Adrenal gland (tissue), 12 donors: Measurements from ENCODE around the gene PIEZO2. TPM values are rescaled to one million over a fixed set of nuclear protein-coding genes. Genes with fewer than 3 reads are reported as not detected.

Source experiments
- DNase-seq, 7 donors: peaks; one replicate each; pipeline ENCODE4 v3.0.0-alpha.2; 2019 to 2020
- H3K27ac ChIP-seq, 5 donors: fragments of 200-600 bp; sonication (generic) in 4 of 5; 1 replicate in 3 of 5; 2 replicates in 2 of 5; pipeline versions ENCODE4 v1.5.1 to v1.8.0; 2016 to 2020; ENCODE audit warnings: mild to moderate bottlenecking in 1 of 5
- H3K27me3 ChIP-seq: fragments of 200-600 bp; 2 replicates; pipeline ENCODE4 v1.8.0; 2021
- H3K36me3 ChIP-seq, 2 donors: fragments of 200-600 bp; replicated peaks in 1 of 2; 1 replicate in 1 of 2; 2 replicates in 1 of 2; pipeline versions ENCODE4 v1.5.1 to v1.8.0; 2018 to 2022
- H3K4me1 ChIP-seq, 2 donors: fragments of 200-600 bp; replicated peaks in 1 of 2; 1 replicate in 1 of 2; 2 replicates in 1 of 2; pipeline versions ENCODE4 v1.5.1 to v1.8.0; 2018 to 2021
- H3K4me3 ChIP-seq, 4 donors: fragments of 200-600 bp; sonication (generic) in 3 of 4; one replicate each; pipeline ENCODE4 v1.5.1; 2016 to 2018
- H3K9me3 ChIP-seq, 3 donors: fragments of 200-600 bp; sonication (generic) in 1 of 3; replicated peaks in 1 of 3; 1 replicate in 2 of 3; 2 replicates in 1 of 3; pipeline versions ENCODE4 v1.5.1 to v1.8.0; 2016 to 2021
- CTCF ChIP-seq, 6 experiments: fragments of 450-650 bp in 4 of 6; fragments of 200-600 bp in 2 of 6; sonication (generic) in 1 of 6; IDR thresholded peaks; 1 replicate in 5 of 6; 2 replicates in 1 of 6; pipeline versions ENCODE4 v1.5.1 to v1.8.0; 2016 to 2021; ENCODE audit warnings: antibody characterized with exemption in 6 of 6, mild to moderate bottlenecking in 2 of 6, moderate library complexity in 1 of 6
- POLR2A ChIP-seq, 2 donors: fragments of 450-650 bp; IDR thresholded peaks; one replicate each; pipeline ENCODE4 v1.6.1; 2017; ENCODE audit warnings: antibody characterized with exemption in 2 of 2, mild to moderate bottlenecking in 2 of 2, moderate library complexity in 1 of 2
- WGBS, 4 donors: extraction: QIAGEN DNeasy Blood & Tissue Kit in 2 of 4; methylation state at CpG; one replicate each; pipeline versions ENCODE4 v1.1.5 to v1.1.7; 2013 to 2017; 5-methylcytosine and 5-hydroxymethylcytosine counted together
- intact Hi-C, 2 donors: fragments of 100-400 bp; cut with DNase I; formaldehyde crosslinking; loops; one replicate each; pipeline versions ENCODE4 v1.14.1 to v1.15.0; 2022 to 2023
- polyA plus RNA-seq, 3 donors: library from polyadenylated mRNA; stranded (reverse); fragments of 200-250 nt in 2 of 3; fragments of 350-450 nt in 1 of 3; fragmentation: Illumina TruSeq in 1 of 3; extraction: RNeasy Lipid Tissue Mini Kit (QIAGEN cat#74804) in 1 of 3; gene quantifications; one replicate each; pipeline ENCODE4 v1.2.3, GENCODE V29; 2013 to 2014
- total RNA-seq, 9 donors: library from RNA; depleted of rRNA in 4 of 9; stranded (reverse); fragments of >200 nt in 4 of 9; fragments of 120-200 nt in 1 of 9; fragmentation: NEBNext Ultra II Directional in 1 of 9; extraction: Animal tissue kit (Norgen Biotek cat#: 25700) in 1 of 9; gene quantifications; one replicate each; pipeline versions ENCODE4 v1.1.0 to v1.2.4, GENCODE V29; 2013 to 2023
- donor health status: healthy with polysubstance abuse.
- donor health status: Bipolar disorder and iron deficiency.
- donor health status: DM: yes; HTN: yes; CAD: no.
- donor health status: DM: no; HTN: no; CAD: no.
- donor health status: DM: no; HTN: no; CAD: no.
- donor health status: DM: yes; HTN: yes; CAD: no.

The PIEZO2 gene
- total and polyA plus RNA-seq, 12 donors: 0.88 to 18.0 (median 2.6) TPM

- no peak for TF ChIP-seq POLR2A (IDR thresholded peaks at IDR 0.05)
- TF ChIP-seq CTCF (IDR thresholded peaks at IDR 0.05): no peak
- Histone ChIP-seq H3K36me3 (no peaks in the 10 kb centered on the region), H3K27me3 (no peaks in the 10 kb centered on the region), H3K4me1 (no peaks in the 10 kb centered on the region), H3K27ac (no peak overlapping the region), H3K9me3 (no peaks in the 10 kb centered on the region), H3K4me3 (no peak overlapping the region)
- WGBS, 4 donors: 63 to 69% (median 67%) methylated on average over 1 of the region's 1 CpG
- no peak for DNase-seq
- intact Hi-C loops: no loop called here
These were observed 270.7 kb downstream of the PIEZO2 start for GRCh38 chr18:10878703-10879102.

GRCh38 chr18:10877987-10878386 lies 271.4 kb downstream of the PIEZO2 start:
- H3K4me3 ChIP-seq: no peak overlapping the region
- 83 to 91% (median 87%) methylated on average over 3 of the region's 3 CpGs for WGBS, 4 donors
- H3K27ac ChIP-seq: no peak overlapping the region
- intact Hi-C loops: no loop called here
- no peak for DNase-seq
- no peaks in the 10 kb centered on the region for H3K36me3 ChIP-seq
- H3K4me1 ChIP-seq: no peaks in the 10 kb centered on the region
- no peaks in the 10 kb centered on the region for H3K9me3 ChIP-seq
- no peak for TF ChIP-seq CTCF (IDR thresholded peaks at IDR 0.05)
- no peaks in the 10 kb centered on the region for H3K27me3 ChIP-seq

- Histone ChIP-seq H3K4me1 (no peaks in the 10 kb centered on the region), H3K36me3 (no peaks in the 10 kb centered on the region), H3K9me3 (no peaks in the 10 kb centered on the region), H3K4me3 (no peak overlapping the region), H3K27me3 (no peaks in the 10 kb centered on the region), H3K27ac (no peak overlapping the region)
- WGBS, 4 donors: 67 to 82% (median 76%) methylated on average over 2 of the region's 2 CpGs
- intact Hi-C loops: no loop called here
- TF ChIP-seq CTCF (IDR thresholded peaks at IDR 0.05) (no peak), POLR2A (IDR thresholded peaks at IDR 0.05) (no peak)
- DNase-seq: no peak
These were observed 273.6 kb downstream of the PIEZO2 start for GRCh38 chr18:10875811-10876210.

- Histone ChIP-seq H3K27ac (no peak overlapping the region), H3K4me3 (no peak overlapping the region), H3K4me1 (no peaks in the 10 kb centered on the region), H3K27me3 (no peaks in the 10 kb centered on the region), H3K9me3 (no peaks in the 10 kb centered on the region), H3K36me3 (no peaks in the 10 kb centered on the region)
- intact Hi-C loops: no loop called here
- TF ChIP-seq POLR2A (IDR thresholded peaks at IDR 0.05) (no peak), CTCF (IDR thresholded peaks at IDR 0.05) (no peak)
- WGBS, 4 donors: 71 to 85% (median 75%) methylated on average over 4 to 5 of the region's 5 CpGs
- DNase-seq: no peak
These were observed 277.1 kb downstream of the PIEZO2 start for GRCh38 chr18:10872304-10872703.
